Measurements from ENCODE around the gene CRADD. TPM values are rescaled to one million over a fixed set of nuclear protein-coding genes. Genes with fewer than 3 reads are reported as not detected.

Gene CRADD
- total and polyA plus RNA-seq, 2 experiments from 2014 or later = 18.6 to 21.5 TPM

GRCh38 chr12:93689076-93689834 is 12.1 kb downstream of the CRADD start:
- DNase-seq = no peak
- TF ChIP-seq EZH2phosphoT487 (IDR thresholded peaks at IDR 0.05; ENCODE audit: insufficient read depth, low read depth) (no peak), EZH2 (IDR thresholded peaks at IDR 0.05; ENCODE audit: insufficient read depth, poor library complexity, severe bottlenecking) (no peak)
- H4K20me1 ChIP-seq (ENCODE audit: insufficient read depth) = no peaks in the 10 kb centered on the region
- H3K9ac ChIP-seq = no peak overlapping the region
- no peaks in the 10 kb centered on the region for H3K9me2 ChIP-seq (ENCODE audit: insufficient read depth)
- no peaks in the 10 kb centered on the region for H3F3A ChIP-seq (ENCODE audit: insufficient read depth)
- no peaks in the 10 kb centered on the region for H3K36me3 ChIP-seq (ENCODE audit: low read depth)
- peaks cover 8% of the 10 kb centered on the region; the same call in 1 of the 2 replicates for H3K4me1 ChIP-seq (ENCODE audit: insufficient read depth)
- no peak overlapping the region for H3K27ac ChIP-seq
- H3K9me3 ChIP-seq (ENCODE audit: low read depth) = no peaks in the 10 kb centered on the region
- H3K4me3 ChIP-seq = no peak overlapping the region
- in situ Hi-C loops (cut with MboI) = no loop called here
- WGBS, 2 experiments (ENCODE audit: low coverage in 1 of 2, low lambda C conversion rate in 2 of 2, missing lambda C conversion rate in 2 of 2) = 95 to 98% methylated on average over 2 of the region's 2 CpGs
- peaks cover 10% of the 10 kb centered on the region for H3K79me2 ChIP-seq (ENCODE audit: insufficient read depth)
- H3K27me3 ChIP-seq (replicated peaks; ENCODE audit: insufficient read depth) = no peaks in the 10 kb centered on the region
- no peak overlapping the region for H2AFZ ChIP-seq
- no peak overlapping the region for H3K4me2 ChIP-seq (ENCODE audit: unreplicated experiment)

- no peak overlapping the region for H2AFZ ChIP-seq
- in situ Hi-C loops (cut with MboI) = no loop called here
Measured at GRCh38 chr12:93696462-93696861, 19.3 kb downstream of the CRADD start.

GRCh38 chr12:93698307-93699092 is 21.3 kb downstream of the CRADD start:
- H3K36me3 ChIP-seq (ENCODE audit: low read depth) = no peaks in the 10 kb centered on the region
- H3K9ac ChIP-seq = peak overlapping the region; percentile 74
- 58 to 61% methylated on average over 3 of the region's 3 CpGs for WGBS, 2 experiments (ENCODE audit: low coverage in 1 of 2, low lambda C conversion rate in 2 of 2, missing lambda C conversion rate in 2 of 2)

More at GRCh38 chr12:93696462-93696861, 19.3 kb downstream of the CRADD start:
- Histone ChIP-seq H3F3A (ENCODE audit: insufficient read depth) (peaks cover 38% of the 10 kb centered on the region), H3K4me1 (ENCODE audit: insufficient read depth) (peaks cover 35% of the 10 kb centered on the region), H3K4me2 (ENCODE audit: unreplicated experiment) (no peak overlapping the region), H3K9me3 (ENCODE audit: low read depth) (no peaks in the 10 kb centered on the region), H4K20me1 (ENCODE audit: insufficient read depth) (no peaks in the 10 kb centered on the region), H3K79me2 (ENCODE audit: insufficient read depth) (no peaks in the 10 kb centered on the region), H3K9me2 (ENCODE audit: insufficient read depth) (no peaks in the 10 kb centered on the region), H3K36me3 (ENCODE audit: low read depth) (no peaks in the 10 kb centered on the region), H3K27ac (no peak overlapping the region), H3K9ac (no peak overlapping the region), H3K4me3 (no peak overlapping the region), H3K27me3 (replicated peaks; ENCODE audit: insufficient read depth) (no peaks in the 10 kb centered on the region)
- no peak for DNase-seq
- TF ChIP-seq EZH2 (IDR thresholded peaks at IDR 0.05; ENCODE audit: insufficient read depth, poor library complexity, severe bottlenecking) (no peak), EZH2phosphoT487 (IDR thresholded peaks at IDR 0.05; ENCODE audit: insufficient read depth, low read depth) (no peak)

GRCh38 chr12:93699271-93700145 is 22.3 kb downstream of the CRADD start:
- H3K9me2 ChIP-seq (ENCODE audit: insufficient read depth) = no peaks in the 10 kb centered on the region
- H3K27me3 ChIP-seq (replicated peaks; ENCODE audit: insufficient read depth) = no peaks in the 10 kb centered on the region
- peaks cover 47% of the 10 kb centered on the region for H3K4me1 ChIP-seq (ENCODE audit: insufficient read depth)
- WGBS, 2 experiments (ENCODE audit: low coverage in 1 of 2, low lambda C conversion rate in 2 of 2, missing lambda C conversion rate in 2 of 2) = 68 to 69% methylated on average over 9 of the region's 9 CpGs
- H3K9me3 ChIP-seq (ENCODE audit: low read depth) = no peaks in the 10 kb centered on the region
- peak overlapping the region; percentile 74 for H3K9ac ChIP-seq
- H3F3A ChIP-seq (ENCODE audit: insufficient read depth) = peaks cover 47% of the 10 kb centered on the region
- peak overlapping the region; percentile 93 for H3K27ac ChIP-seq
- H4K20me1 ChIP-seq (ENCODE audit: insufficient read depth) = no peaks in the 10 kb centered on the region
- H3K4me2 ChIP-seq (ENCODE audit: unreplicated experiment) = peak overlapping the region; percentile 64
- DNase-seq = peak; percentile 86
- no peaks in the 10 kb centered on the region for H3K36me3 ChIP-seq (ENCODE audit: low read depth)
- in situ Hi-C loops (cut with MboI) = no loop called here
- H3K79me2 ChIP-seq (ENCODE audit: insufficient read depth) = no peaks in the 10 kb centered on the region
- peak overlapping the region; percentile 54; the same call in 1 of the 2 replicates for H2AFZ ChIP-seq
- peak overlapping the region; percentile 40 for H3K4me3 ChIP-seq
- TF ChIP-seq EZH2 (IDR thresholded peaks at IDR 0.05; ENCODE audit: insufficient read depth, poor library complexity, severe bottlenecking) (no peak), EZH2phosphoT487 (IDR thresholded peaks at IDR 0.05; ENCODE audit: insufficient read depth, low read depth) (no peak)

More at GRCh38 chr12:93698307-93699092, 21.3 kb downstream of the CRADD start:
- no peaks in the 10 kb centered on the region for H3K9me3 ChIP-seq (ENCODE audit: low read depth)
- H2AFZ ChIP-seq = peak overlapping the region; percentile 54
- DNase-seq = peak; percentile 40
- peak overlapping the region; percentile 93 for H3K27ac ChIP-seq
- H3K4me1 ChIP-seq (ENCODE audit: insufficient read depth) = peaks cover 47% of the 10 kb centered on the region
- peak overlapping the region; percentile 64 for H3K4me2 ChIP-seq (ENCODE audit: unreplicated experiment)
- TF ChIP-seq EZH2phosphoT487 (IDR thresholded peaks at IDR 0.05; ENCODE audit: insufficient read depth, low read depth) (no peak), EZH2 (IDR thresholded peaks at IDR 0.05; ENCODE audit: insufficient read depth, poor library complexity, severe bottlenecking) (no peak)
- no peaks in the 10 kb centered on the region for H3K9me2 ChIP-seq (ENCODE audit: insufficient read depth)
- H3K27me3 ChIP-seq (replicated peaks; ENCODE audit: insufficient read depth) = no peaks in the 10 kb centered on the region
- no peaks in the 10 kb centered on the region for H4K20me1 ChIP-seq (ENCODE audit: insufficient read depth)
- in situ Hi-C loops (cut with MboI) = no loop called here
- peak overlapping the region; percentile 40 for H3K4me3 ChIP-seq
- peaks cover 47% of the 10 kb centered on the region for H3F3A ChIP-seq (ENCODE audit: insufficient read depth)
- H3K79me2 ChIP-seq (ENCODE audit: insufficient read depth) = no peaks in the 10 kb centered on the region

All from GM23248 (cell line).